HL-60 (cell line): Measurements from ENCODE around the gene TOP3A.

Experiments used
- GABPA ChIP-seq: IDR thresholded peaks from 2 replicates; pipeline ENCODE4 v1.6.1; 2012; ENCODE audit warnings: low read depth
- POLR2AphosphoS5 ChIP-seq: IDR thresholded peaks from 2 replicates; pipeline ENCODE4 v1.6.1; 2012; ENCODE audit warnings: low read depth
- SPI1 ChIP-seq: IDR thresholded peaks from 2 replicates; pipeline ENCODE4 v1.6.1; 2012; ENCODE audit warnings: low read depth, mild to moderate bottlenecking, borderline replicate concordance
- TF ChIP-seq, protein P1 (sequence below): IDR thresholded peaks from one replicate; pipeline ENCODE4 v1.5.1; 2011; ENCODE audit warnings: low read length, control low read depth, inconsistent platforms; ENCODE audit not compliant: insufficient read depth
- TF ChIP-seq, protein P2 (sequence below): IDR thresholded peaks from 2 replicates; pipeline ENCODE4 v1.6.1; 2012; ENCODE audit warnings: low read depth; ENCODE audit not compliant: insufficient replicate concordance

DNA sequence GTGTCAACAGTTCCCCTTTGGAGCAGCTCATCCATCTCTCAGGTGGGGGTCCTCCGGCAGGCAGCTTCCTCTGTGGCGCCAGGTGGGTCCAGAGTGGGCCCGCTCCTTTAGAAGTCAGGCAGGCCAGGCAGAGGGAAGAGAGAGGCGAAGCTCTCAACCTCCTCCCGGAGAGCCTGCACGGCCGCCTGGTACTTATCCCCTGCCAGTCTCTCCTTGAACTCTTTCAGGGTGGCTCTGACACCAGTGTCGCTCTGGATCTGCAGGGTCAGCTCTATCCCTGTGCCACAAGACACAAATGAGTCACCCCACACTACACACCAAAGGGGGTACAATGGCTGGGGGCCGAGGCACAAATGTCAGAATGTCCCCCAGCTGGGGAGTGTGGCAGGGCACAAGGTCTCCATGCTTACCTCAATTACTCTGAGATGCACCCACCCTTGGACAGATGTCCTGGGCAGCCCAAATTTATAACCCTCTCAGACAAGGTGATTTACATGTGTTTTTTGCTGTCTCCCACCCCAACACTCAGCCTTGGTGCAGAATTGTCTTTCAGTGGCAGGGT, 13.9 kb upstream of the TOP3A start:
- TF ChIP-seq, protein P1, sequence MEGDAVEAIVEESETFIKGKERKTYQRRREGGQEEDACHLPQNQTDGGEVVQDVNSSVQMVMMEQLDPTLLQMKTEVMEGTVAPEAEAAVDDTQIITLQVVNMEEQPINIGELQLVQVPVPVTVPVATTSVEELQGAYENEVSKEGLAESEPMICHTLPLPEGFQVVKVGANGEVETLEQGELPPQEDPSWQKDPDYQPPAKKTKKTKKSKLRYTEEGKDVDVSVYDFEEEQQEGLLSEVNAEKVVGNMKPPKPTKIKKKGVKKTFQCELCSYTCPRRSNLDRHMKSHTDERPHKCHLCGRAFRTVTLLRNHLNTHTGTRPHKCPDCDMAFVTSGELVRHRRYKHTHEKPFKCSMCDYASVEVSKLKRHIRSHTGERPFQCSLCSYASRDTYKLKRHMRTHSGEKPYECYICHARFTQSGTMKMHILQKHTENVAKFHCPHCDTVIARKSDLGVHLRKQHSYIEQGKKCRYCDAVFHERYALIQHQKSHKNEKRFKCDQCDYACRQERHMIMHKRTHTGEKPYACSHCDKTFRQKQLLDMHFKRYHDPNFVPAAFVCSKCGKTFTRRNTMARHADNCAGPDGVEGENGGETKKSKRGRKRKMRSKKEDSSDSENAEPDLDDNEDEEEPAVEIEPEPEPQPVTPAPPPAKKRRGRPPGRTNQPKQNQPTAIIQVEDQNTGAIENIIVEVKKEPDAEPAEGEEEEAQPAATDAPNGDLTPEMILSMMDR, result no peak
- no peak for TF ChIP-seq POLR2AphosphoS5
- no peak for TF ChIP-seq GABPA
- TF ChIP-seq, protein P2, sequence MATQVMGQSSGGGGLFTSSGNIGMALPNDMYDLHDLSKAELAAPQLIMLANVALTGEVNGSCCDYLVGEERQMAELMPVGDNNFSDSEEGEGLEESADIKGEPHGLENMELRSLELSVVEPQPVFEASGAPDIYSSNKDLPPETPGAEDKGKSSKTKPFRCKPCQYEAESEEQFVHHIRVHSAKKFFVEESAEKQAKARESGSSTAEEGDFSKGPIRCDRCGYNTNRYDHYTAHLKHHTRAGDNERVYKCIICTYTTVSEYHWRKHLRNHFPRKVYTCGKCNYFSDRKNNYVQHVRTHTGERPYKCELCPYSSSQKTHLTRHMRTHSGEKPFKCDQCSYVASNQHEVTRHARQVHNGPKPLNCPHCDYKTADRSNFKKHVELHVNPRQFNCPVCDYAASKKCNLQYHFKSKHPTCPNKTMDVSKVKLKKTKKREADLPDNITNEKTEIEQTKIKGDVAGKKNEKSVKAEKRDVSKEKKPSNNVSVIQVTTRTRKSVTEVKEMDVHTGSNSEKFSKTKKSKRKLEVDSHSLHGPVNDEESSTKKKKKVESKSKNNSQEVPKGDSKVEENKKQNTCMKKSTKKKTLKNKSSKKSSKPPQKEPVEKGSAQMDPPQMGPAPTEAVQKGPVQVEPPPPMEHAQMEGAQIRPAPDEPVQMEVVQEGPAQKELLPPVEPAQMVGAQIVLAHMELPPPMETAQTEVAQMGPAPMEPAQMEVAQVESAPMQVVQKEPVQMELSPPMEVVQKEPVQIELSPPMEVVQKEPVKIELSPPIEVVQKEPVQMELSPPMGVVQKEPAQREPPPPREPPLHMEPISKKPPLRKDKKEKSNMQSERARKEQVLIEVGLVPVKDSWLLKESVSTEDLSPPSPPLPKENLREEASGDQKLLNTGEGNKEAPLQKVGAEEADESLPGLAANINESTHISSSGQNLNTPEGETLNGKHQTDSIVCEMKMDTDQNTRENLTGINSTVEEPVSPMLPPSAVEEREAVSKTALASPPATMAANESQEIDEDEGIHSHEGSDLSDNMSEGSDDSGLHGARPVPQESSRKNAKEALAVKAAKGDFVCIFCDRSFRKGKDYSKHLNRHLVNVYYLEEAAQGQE, result no peak
- no peak for TF ChIP-seq SPI1
